ENCODE data around the gene MRPS18B. TPM values are rescaled to one million over a fixed set of nuclear protein-coding genes. Genes with fewer than 3 reads are reported as not detected.

The MRPS18B gene
- polyA plus RNA-seq, 1 of the 3 experiments (the other 2 are of a cell fraction) = 45.2 TPM

- H2AFZ ChIP-seq (ENCODE audit: low read depth) = peak overlapping the region; percentile 73
- CTCF ChIA-PET = interaction anchor here (2.0 kb wide), 1 partner anchor 30 kb away, joined by 8 read pairs; no protein-coding TSS in a partner anchor
These were observed 45.9 kb upstream of the MRPS18B start for GRCh38 chr6:30571762-30572082.

GRCh38 chr6:30572148-30572547 lies 45.5 kb upstream of the MRPS18B start:
- H3K27ac ChIP-seq (ENCODE audit: low read depth in 2 of 2, low read length in 1 of 2) = peak overlapping the region; percentile 95 to 97; a peak in 3 of 4 replicates
- peaks cover 41% of the 10 kb centered on the region for H4K20me1 ChIP-seq (ENCODE audit: insufficient read depth)
- peaks cover 12 to 21% of the 10 kb centered on the region in 2 experiments; a peak in 3 of 4 replicates for H3K4me1 ChIP-seq (ENCODE audit: control insufficient read depth in 1 of 2, insufficient read depth in 2 of 2, low read depth in 1 of 2, low read length in 1 of 2)
- H2AFZ ChIP-seq (ENCODE audit: low read depth) = no peak overlapping the region
- H3F3A ChIP-seq (replicated peaks; ENCODE audit: insufficient read depth) = no peaks in the 10 kb centered on the region
- no peak for DNase-seq
- H3K36me3 ChIP-seq (replicated peaks in 1 of 2; ENCODE audit: control insufficient read depth in 1 of 2, insufficient read depth in 2 of 2, low read length in 1 of 2) = peaks cover 7 to 24% of the 10 kb centered on the region in 2 experiments
- H3K4me3 ChIP-seq (ENCODE audit: low read depth in 2 of 2, low read length in 1 of 2) = peak overlapping the region; percentile 61 to 81
- TF ChIP-seq MEF2A (IDR thresholded peaks at IDR 0.05; ENCODE audit: borderline replicate concordance, low read depth) (no peak), EZH2phosphoT487 (IDR thresholded peaks at IDR 0.05; ENCODE audit: borderline replicate concordance, low read depth) (no peak), YY1 (IDR thresholded peaks at IDR 0.05; ENCODE audit: low read depth) (no peak), RAD21 (IDR thresholded peaks at IDR 0.05; ENCODE audit: low read length) (no peak), NRF1 (IDR thresholded peaks at IDR 0.05; ENCODE audit: low read depth, low read length) (no peak), CHD2 (IDR thresholded peaks at IDR 0.05; ENCODE audit: low read length, partially characterized antibody) (no peak), IRF3 (IDR thresholded peaks at IDR 0.05; ENCODE audit: low read depth, low read length) (no peak)
- TF ChIP-seq, protein P1, sequence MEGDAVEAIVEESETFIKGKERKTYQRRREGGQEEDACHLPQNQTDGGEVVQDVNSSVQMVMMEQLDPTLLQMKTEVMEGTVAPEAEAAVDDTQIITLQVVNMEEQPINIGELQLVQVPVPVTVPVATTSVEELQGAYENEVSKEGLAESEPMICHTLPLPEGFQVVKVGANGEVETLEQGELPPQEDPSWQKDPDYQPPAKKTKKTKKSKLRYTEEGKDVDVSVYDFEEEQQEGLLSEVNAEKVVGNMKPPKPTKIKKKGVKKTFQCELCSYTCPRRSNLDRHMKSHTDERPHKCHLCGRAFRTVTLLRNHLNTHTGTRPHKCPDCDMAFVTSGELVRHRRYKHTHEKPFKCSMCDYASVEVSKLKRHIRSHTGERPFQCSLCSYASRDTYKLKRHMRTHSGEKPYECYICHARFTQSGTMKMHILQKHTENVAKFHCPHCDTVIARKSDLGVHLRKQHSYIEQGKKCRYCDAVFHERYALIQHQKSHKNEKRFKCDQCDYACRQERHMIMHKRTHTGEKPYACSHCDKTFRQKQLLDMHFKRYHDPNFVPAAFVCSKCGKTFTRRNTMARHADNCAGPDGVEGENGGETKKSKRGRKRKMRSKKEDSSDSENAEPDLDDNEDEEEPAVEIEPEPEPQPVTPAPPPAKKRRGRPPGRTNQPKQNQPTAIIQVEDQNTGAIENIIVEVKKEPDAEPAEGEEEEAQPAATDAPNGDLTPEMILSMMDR (IDR thresholded peaks at IDR 0.05) = no peak
- TF ChIP-seq, protein P2, sequence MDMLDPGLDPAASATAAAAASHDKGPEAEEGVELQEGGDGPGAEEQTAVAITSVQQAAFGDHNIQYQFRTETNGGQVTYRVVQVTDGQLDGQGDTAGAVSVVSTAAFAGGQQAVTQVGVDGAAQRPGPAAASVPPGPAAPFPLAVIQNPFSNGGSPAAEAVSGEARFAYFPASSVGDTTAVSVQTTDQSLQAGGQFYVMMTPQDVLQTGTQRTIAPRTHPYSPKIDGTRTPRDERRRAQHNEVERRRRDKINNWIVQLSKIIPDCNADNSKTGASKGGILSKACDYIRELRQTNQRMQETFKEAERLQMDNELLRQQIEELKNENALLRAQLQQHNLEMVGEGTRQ (IDR thresholded peaks at IDR 0.05; ENCODE audit: borderline replicate concordance, low read depth, low read length) = no peak
- peaks cover 59% of the 10 kb centered on the region for H3K79me2 ChIP-seq (ENCODE audit: insufficient read depth)
- peak overlapping the region; percentile 97 for H3K4me2 ChIP-seq
- ChIA-PET CTCF (no interaction called here), POLR2A (no interaction called here)
- no peaks in the 10 kb centered on the region for H3K9me3 ChIP-seq
- H3K9me2 ChIP-seq = no peaks in the 10 kb centered on the region
- peak overlapping the region; percentile 95 for H3K9ac ChIP-seq
- no peaks in the 10 kb centered on the region for H3K27me3 ChIP-seq (ENCODE audit: insufficient read depth)

More at GRCh38 chr6:30571762-30572082, 45.9 kb upstream of the MRPS18B start:
- H3K27ac ChIP-seq (ENCODE audit: low read depth in 2 of 2, low read length in 1 of 2) = peak overlapping the region; percentile 95 to 97
- H3K4me1 ChIP-seq (ENCODE audit: control insufficient read depth in 1 of 2, insufficient read depth in 2 of 2, low read depth in 1 of 2, low read length in 1 of 2) = peaks cover 12 to 21% of the 10 kb centered on the region in 2 experiments; a peak in 3 of 4 replicates
- no peaks in the 10 kb centered on the region for H3K9me2 ChIP-seq
- H3K79me2 ChIP-seq (ENCODE audit: insufficient read depth) = peaks cover 55% of the 10 kb centered on the region
- no peak for DNase-seq
- H3K9me3 ChIP-seq = no peaks in the 10 kb centered on the region
- WGBS (ENCODE audit: low lambda C conversion rate) = 0% methylated on average over 8 of the region's 8 CpGs
- H3K27me3 ChIP-seq (ENCODE audit: insufficient read depth) = no peaks in the 10 kb centered on the region
- H3F3A ChIP-seq (replicated peaks; ENCODE audit: insufficient read depth) = no peaks in the 10 kb centered on the region
- H3K4me2 ChIP-seq = peak overlapping the region; percentile 97
- peaks cover 3 to 19% of the 10 kb centered on the region in 2 experiments for H3K36me3 ChIP-seq (replicated peaks in 1 of 2; ENCODE audit: control insufficient read depth in 1 of 2, insufficient read depth in 2 of 2, low read length in 1 of 2)
- H4K20me1 ChIP-seq (ENCODE audit: insufficient read depth) = peaks cover 41% of the 10 kb centered on the region
- TF ChIP-seq SMC3 (IDR thresholded peaks at IDR 0.05; ENCODE audit: low read depth, low read length) = no peak
- TF ChIP-seq, protein P2 (IDR thresholded peaks at IDR 0.05; ENCODE audit: borderline replicate concordance, low read depth, low read length) = no peak
- TF ChIP-seq RCOR1 (IDR thresholded peaks at IDR 0.05; ENCODE audit: low read length) = no peak
- TF ChIP-seq YY1 (IDR thresholded peaks at IDR 0.05; ENCODE audit: low read depth) = no peak
- TF ChIP-seq FOSL2 (IDR thresholded peaks at IDR 0.05; ENCODE audit: borderline replicate concordance, low read depth) = no peak
- no peak for TF ChIP-seq FOXJ3 (CRISPR knock-in tag; IDR thresholded peaks at IDR 0.05)
- TF ChIP-seq IRF3 (IDR thresholded peaks at IDR 0.05; ENCODE audit: low read depth, low read length) = no peak
- no peak for TF ChIP-seq FOXM1 (IDR thresholded peaks at IDR 0.05; ENCODE audit: low read depth)
- POLR2A ChIA-PET = interaction anchor here (0.7 to 2.3 kb wide), 9 partner anchors 10 to 46 kb away, joined by 3 to 16 read pairs (median 6); partner anchors contain the start of genes MRPS18B, PPP1R10 and PRR3
- H3K4me3 ChIP-seq (ENCODE audit: low read depth in 2 of 2, low read length in 1 of 2) = peak overlapping the region; percentile 61 to 81
- H3K9ac ChIP-seq = peak overlapping the region; percentile 95

Data from SK-N-SH (cell line).